Measurements from ENCODE around the gene SCRN1. TPM values are rescaled to one million over a fixed set of nuclear protein-coding genes. Genes with fewer than 3 reads are reported as not detected.

Gene SCRN1
- total and polyA plus RNA-seq, 2 of the 13 experiments (the other 11 are each of a cell fraction or from before 2014, with no cell fraction given), result 43.2 to 49.8 TPM

DNA sequence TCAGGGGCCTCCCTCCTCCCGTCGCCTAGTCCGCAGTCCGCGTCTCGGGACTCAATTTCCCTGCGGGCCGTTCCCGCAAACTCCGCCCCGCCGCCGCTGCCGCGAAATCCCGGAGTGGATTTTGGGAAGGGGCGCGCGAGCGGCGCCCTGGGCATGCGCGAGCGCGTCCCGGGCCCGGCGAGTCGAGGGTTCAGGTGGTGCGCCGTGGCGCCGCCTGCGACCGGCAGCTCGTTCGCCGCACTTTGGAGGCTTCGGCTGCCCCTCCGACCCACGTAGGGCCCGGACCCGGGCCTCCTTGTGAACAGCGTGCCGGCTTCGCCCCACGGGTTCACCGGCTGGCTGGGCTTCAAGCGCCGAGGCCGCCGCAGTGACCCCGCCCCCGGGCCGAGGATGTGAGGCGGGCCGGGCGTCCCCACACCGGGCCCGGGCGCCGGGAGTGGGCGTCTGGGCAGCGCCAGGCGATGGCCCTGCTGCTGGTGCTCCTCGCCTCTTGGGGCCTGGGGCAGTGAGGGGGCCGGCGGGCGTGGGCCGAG lies 38.7 kb upstream of the SCRN1 start, which contains the start of gene PLEKHA8 (continued):
- TF ChIP-seq PHF21A (CRISPR knock-in tag; IDR thresholded peaks at IDR 0.05) (peak; percentile 60; the same call in 1 of the 2 replicates), ZNF331 (CRISPR knock-in tag; IDR thresholded peaks at IDR 0.05) (peak; percentile 80; the same call in 1 of the 2 replicates), NRL (CRISPR knock-in tag; IDR thresholded peaks at IDR 0.05; ENCODE audit: borderline replicate concordance) (no peak), PRDM10 (CRISPR knock-in tag; IDR thresholded peaks at IDR 0.05; ENCODE audit: low read depth) (peak; percentile 87), MBNL3 (CRISPR knock-in tag; conservative IDR thresholded peaks at IDR 0.05) (no peak), KLF15 (CRISPR knock-in tag; IDR thresholded peaks at IDR 0.05; ENCODE audit: borderline replicate concordance) (no peak), TEAD3 (CRISPR knock-in tag; optimal IDR thresholded peaks at IDR 0.05; ENCODE audit: borderline replicate concordance) (no peak), ZNF205 (CRISPR knock-in tag; IDR thresholded peaks at IDR 0.05) (peak; percentile 48; the same call in 1 of the 2 replicates), ZNF510 (CRISPR knock-in tag; IDR thresholded peaks at IDR 0.05; ENCODE audit: low read depth) (0 out of 2 replicates have a peak, but pooled peaks have one; percentile 48), ZEB1 (IDR thresholded peaks at IDR 0.05; ENCODE audit: insufficient replicate concordance, low read depth) (no peak)
- TF ChIP-seq, protein P1, sequence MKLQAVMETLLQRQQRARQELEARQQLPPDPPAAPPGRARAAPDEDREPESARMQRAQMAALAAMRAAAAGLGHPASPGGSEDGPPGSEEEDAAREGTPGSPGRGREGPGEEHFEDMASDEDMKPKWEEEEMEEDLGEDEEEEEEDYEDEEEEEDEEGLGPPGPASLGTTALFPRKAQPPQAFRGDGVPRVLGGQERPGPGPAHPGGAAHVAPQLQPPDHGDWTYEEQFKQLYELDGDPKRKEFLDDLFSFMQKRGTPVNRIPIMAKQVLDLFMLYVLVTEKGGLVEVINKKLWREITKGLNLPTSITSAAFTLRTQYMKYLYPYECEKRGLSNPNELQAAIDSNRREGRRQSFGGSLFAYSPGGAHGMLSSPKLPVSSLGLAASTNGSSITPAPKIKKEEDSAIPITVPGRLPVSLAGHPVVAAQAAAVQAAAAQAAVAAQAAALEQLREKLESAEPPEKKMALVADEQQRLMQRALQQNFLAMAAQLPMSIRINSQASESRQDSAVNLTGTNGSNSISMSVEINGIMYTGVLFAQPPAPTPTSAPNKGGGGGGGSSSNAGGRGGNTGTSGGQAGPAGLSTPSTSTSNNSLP (IDR thresholded peaks at IDR 0.05; ENCODE audit: low read depth, low read length), result peak; percentile 58; the same call in 1 of the 2 replicates
- TF ChIP-seq, protein P2, sequence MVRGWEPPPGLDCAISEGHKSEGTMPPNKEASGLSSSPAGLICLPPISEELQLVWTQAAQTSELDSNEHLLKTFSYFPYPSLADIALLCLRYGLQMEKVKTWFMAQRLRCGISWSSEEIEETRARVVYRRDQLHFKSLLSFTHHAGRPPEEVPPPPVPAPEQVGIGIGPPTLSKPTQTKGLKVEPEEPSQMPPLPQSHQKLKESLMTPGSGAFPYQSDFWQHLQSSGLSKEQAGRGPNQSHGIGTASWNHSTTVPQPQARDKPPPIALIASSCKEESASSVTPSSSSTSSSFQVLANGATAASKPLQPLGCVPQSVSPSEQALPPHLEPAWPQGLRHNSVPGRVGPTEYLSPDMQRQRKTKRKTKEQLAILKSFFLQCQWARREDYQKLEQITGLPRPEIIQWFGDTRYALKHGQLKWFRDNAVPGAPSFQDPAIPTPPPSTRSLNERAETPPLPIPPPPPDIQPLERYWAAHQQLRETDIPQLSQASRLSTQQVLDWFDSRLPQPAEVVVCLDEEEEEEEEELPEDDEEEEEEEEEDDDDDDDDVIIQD (CRISPR knock-in tag; IDR thresholded peaks at IDR 0.05; ENCODE audit: low read depth), result peak; percentile 68; the same call in 1 of the 2 replicates
- TF ChIP-seq, protein P3, sequence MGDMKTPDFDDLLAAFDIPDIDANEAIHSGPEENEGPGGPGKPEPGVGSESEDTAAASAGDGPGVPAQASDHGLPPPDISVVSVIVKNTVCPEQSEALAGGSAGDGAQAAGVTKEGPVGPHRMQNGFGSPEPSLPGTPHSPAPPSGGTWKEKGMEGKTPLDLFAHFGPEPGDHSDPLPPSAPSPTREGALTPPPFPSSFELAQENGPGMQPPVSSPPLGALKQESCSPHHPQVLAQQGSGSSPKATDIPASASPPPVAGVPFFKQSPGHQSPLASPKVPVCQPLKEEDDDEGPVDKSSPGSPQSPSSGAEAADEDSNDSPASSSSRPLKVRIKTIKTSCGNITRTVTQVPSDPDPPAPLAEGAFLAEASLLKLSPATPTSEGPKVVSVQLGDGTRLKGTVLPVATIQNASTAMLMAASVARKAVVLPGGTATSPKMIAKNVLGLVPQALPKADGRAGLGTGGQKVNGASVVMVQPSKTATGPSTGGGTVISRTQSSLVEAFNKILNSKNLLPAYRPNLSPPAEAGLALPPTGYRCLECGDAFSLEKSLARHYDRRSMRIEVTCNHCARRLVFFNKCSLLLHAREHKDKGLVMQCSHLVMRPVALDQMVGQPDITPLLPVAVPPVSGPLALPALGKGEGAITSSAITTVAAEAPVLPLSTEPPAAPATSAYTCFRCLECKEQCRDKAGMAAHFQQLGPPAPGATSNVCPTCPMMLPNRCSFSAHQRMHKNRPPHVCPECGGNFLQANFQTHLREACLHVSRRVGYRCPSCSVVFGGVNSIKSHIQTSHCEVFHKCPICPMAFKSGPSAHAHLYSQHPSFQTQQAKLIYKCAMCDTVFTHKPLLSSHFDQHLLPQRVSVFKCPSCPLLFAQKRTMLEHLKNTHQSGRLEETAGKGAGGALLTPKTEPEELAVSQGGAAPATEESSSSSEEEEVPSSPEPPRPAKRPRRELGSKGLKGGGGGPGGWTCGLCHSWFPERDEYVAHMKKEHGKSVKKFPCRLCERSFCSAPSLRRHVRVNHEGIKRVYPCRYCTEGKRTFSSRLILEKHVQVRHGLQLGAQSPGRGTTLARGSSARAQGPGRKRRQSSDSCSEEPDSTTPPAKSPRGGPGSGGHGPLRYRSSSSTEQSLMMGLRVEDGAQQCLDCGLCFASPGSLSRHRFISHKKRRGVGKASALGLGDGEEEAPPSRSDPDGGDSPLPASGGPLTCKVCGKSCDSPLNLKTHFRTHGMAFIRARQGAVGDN (CRISPR knock-in tag; IDR thresholded peaks at IDR 0.05), result peak; percentile 85

All from HepG2 (cell line).